Large intestine (tissue), 3 donors: ENCODE data around the gene ATOSB. TPM values are rescaled to one million over a fixed set of nuclear protein-coding genes. Genes with fewer than 3 reads are reported as not detected.

Experiments used
- DNase-seq, 2 donors: peaks; one replicate each; pipeline versions ENCODE4 v3.0.0 to v3.0.0-alpha.2; 2013
- H3K27ac ChIP-seq: one replicate; pipeline ENCODE4 v1.5.1; 2013; ENCODE audit warnings: low read length
- H3K27me3 ChIP-seq: 2 replicates; pipeline ENCODE4 v1.6.1; 2013; ENCODE audit warnings: low read length; ENCODE audit not compliant: control insufficient read depth, insufficient read depth
- H3K36me3 ChIP-seq: 2 replicates; pipeline ENCODE4 v1.6.1; 2013; ENCODE audit warnings: low read length; ENCODE audit not compliant: control insufficient read depth, insufficient read depth
- H3K4me1 ChIP-seq: one replicate; pipeline ENCODE4 v1.6.1; 2013; ENCODE audit warnings: low read length; ENCODE audit not compliant: control insufficient read depth, insufficient read depth
- H3K4me3 ChIP-seq: one replicate; pipeline ENCODE4 v1.5.1; 2013; ENCODE audit warnings: low read length
- H3K9me3 ChIP-seq: one replicate; pipeline ENCODE4 v1.6.1; 2013; ENCODE audit warnings: mild to moderate bottlenecking, low read depth, low read length, moderate library complexity; ENCODE audit not compliant: control insufficient read depth
- WGBS: methylation state at CpG from one replicate; pipeline ENCODE4 v1.1.5; 2013; ENCODE audit warnings: low lambda C conversion rate; ENCODE audit not compliant: insufficient coverage; 5-methylcytosine and 5-hydroxymethylcytosine counted together
- polyA plus RNA-seq: library from polyadenylated mRNA; unstranded; fragments of 120-200 nt; gene quantifications from one replicate; pipeline ENCODE4 v1.2.1, GENCODE V29; 2013

The ATOSB gene
- polyA plus RNA-seq, 1 donor, result 11.4 TPM

DNA sequence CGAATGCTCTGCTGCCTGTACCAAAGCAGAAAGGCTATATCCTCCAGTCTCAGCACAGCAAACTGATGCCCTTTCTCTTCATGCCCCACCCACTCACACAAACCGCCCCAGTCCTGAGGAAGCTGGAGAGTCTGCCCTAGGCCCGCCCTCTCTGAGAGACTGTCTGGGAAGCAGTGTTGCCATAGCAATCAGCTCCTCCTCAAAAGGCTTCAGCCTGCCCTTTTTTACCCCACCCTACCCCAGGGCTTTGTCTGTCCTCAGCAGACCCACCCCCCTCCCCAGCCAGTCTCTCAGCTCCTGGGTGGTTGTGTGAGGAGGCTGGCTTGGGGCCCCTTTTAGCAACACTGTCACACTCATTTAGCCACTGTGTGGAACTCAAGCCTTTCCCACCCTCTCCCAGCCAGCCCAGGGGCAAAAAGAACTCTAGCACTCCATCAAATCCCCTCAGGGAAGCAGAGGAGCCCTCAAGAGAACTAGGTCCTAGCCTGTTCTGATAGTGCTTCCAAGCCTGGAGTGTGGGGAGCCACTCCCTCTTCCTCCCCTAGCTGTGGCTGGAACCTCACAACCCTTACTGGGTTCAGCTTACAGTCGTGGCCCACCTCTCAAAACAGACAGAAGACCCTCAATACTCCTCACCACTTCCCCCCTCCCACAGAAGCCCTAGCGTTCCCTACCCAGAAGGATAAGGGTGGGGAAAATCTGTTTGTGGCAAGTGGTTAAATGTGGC is 1.4 kb downstream of the ATOSB start:
- Histone ChIP-seq H3K36me3 (no peaks in the 10 kb centered on the region), H3K27me3 (no peaks in the 10 kb centered on the region), H3K27ac (peak overlapping the region; percentile 87), H3K9me3 (no peaks in the 10 kb centered on the region), H3K4me3 (peak overlapping the region; percentile 78), H3K4me1 (peaks cover 33% of the 10 kb centered on the region)
- WGBS, result 0% methylated on average over 1 of the region's 5 CpGs
- DNase-seq, result peak; percentile 77 to 83

DNA sequence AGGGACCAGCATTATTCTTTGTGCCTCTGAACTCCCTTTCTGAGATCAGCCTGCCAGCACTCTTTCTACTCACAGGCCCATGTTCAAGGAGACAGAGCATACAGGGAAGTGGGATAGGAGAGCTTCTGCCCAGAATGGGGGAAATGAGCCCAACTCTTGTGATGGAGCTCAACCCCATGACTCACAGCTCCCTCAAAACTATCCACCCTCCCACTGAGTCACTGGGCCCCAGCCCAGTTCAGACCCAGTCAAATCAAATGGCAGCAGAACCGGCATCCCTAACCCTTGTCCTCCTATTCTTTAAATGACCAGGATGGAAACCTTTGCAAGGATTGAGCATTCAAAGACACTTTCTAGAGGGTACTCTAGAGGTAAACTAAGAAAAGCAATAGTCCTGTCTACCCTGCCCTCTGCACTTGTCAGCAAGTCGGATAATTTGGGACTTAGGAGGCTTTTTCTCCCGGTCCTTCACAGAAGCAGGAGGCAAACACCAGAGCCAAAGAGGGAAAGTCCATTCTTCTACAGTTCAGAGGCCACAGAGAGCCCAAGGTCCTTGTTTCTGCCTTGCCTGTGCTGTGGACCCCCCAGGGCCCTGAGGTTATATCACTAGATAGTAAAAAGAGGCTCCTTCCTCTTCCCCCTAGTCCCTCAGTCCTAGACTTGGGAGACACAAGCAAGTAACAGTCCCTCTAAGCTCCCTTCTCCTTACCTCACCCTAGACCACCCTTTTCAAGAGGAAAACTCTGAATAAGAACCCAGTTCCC is 3.2 kb downstream of the ATOSB start:
- Histone ChIP-seq H3K4me1 (peaks cover 33% of the 10 kb centered on the region), H3K4me3 (no peak overlapping the region), H3K27me3 (no peaks in the 10 kb centered on the region), H3K9me3 (no peaks in the 10 kb centered on the region), H3K27ac (peak overlapping the region; percentile 47), H3K36me3 (peaks cover 9% of the 10 kb centered on the region)
- WGBS, result no CpG with 5 or more reads among the region's 3 CpGs
- DNase-seq, result no peak

DNA sequence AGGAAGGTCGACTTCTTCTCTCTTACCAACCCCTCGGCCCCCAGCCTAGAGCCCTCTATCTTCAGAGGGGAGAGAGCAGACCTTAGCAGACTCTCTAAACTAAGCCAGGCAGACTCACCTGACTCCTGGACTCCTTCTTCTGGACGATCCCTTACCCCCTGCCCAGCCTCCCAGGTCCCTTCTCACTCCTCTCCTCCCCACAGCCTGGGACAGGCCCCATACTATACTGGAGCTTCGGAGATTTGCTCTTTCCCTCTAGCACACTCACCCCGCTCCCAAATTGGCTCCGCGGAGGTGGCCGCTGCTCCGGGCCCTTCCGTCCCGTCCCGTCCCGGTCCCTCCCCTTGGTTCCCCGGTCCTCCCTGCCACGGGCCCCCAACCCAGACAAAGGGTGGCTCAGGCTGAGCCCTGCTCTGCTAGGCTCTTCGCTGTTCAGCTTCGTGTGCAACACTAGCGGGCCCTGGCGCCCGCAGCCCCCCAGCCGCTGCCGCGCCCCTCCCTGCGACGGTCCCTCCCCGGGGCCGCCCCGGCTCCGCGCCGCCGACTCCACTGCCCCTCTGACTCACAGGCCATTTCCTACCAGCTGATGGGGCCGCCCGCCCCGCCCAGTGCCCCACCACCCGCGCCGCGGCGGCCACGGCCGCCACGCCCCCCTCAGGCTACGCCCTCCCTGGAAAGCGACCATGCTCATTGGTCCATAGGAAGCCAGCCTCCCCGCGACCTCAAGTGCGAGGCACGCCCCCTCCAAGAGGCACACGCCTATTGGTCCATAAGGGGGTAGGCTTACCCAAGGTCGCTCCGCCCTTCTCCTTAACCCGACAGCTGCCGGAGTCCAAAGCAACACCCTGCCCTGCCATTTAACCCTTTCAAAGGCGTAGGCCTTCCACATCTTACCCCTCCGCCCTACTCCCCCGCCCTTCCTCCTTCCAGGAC is 4.4 kb downstream of the ATOSB start:
- Histone ChIP-seq H3K27me3 (no peaks in the 10 kb centered on the region), H3K4me1 (peaks cover 29% of the 10 kb centered on the region), H3K27ac (peak overlapping the region; percentile 81), H3K36me3 (peaks cover 20% of the 10 kb centered on the region), H3K9me3 (no peaks in the 10 kb centered on the region), H3K4me3 (peak overlapping the region; percentile 92)
- peak; percentile 98 to 99 for DNase-seq
- no CpG with 5 or more reads among the region's 57 CpGs for WGBS

DNA sequence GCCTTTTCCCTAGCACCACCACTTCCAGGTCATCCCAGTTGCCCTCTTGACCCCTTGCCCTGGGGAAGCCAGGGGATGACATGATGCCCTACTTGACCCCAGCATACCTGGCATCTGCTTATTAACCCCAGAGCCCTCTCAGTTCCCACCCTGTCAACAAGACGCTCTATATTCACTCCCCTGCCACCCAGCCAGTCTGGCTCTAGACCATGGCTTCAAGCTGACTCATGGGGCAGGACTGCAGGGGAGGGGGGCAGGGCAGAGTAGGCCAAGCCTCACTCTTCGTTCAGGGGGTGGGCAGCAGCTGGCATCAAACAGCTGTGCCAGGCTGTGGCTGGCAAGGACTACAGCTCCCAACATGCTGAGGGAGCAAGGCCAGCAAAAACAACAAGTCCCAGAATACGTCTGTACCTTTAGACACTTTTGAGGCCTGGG is 5.3 kb downstream of the ATOSB start:
- WGBS, result no CpG with 5 or more reads among the region's 3 CpGs
- Histone ChIP-seq H3K4me1 (peaks cover 29% of the 10 kb centered on the region), H3K4me3 (no peak overlapping the region), H3K36me3 (peaks cover 29% of the 10 kb centered on the region), H3K9me3 (no peaks in the 10 kb centered on the region), H3K27me3 (no peaks in the 10 kb centered on the region), H3K27ac (no peak overlapping the region)
- no peak for DNase-seq

DNA sequence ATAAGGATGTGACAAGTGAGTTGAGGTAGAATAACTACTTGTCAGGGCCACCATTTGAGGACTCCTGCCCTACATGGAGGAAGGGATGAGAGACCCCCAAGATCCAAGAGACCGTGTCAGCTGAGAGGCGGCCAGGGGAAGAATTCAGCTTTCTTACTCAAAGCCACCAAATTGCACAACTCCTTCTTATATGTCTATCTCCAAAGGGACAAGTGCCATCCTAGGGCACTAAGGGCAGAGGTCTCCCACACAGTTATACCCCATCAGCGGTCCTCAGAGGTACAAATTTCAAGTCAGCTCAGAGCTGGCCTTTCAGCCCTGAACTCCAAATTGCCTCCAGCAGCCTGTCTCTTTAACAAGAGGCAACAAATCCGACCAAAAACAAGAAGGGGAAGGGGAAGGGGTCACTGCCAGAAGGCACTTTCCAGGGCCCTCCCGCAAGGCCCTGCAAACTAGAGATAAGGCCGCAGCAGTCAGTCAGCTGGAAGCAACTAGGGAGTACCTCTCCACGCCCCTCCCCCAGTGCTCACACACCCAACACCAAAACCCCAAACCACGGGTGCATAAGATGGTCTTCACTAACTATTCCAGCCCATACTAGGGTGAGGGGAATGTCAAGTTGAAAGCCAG is 6.6 kb downstream of the ATOSB start:
- no peak for DNase-seq
- Histone ChIP-seq H3K36me3 (peaks cover 39% of the 10 kb centered on the region), H3K27me3 (no peaks in the 10 kb centered on the region), H3K9me3 (no peaks in the 10 kb centered on the region), H3K4me1 (peaks cover 20% of the 10 kb centered on the region), H3K4me3 (no peak overlapping the region), H3K27ac (no peak overlapping the region)
- WGBS, result no CpG with 5 or more reads among the region's 8 CpGs

DNA sequence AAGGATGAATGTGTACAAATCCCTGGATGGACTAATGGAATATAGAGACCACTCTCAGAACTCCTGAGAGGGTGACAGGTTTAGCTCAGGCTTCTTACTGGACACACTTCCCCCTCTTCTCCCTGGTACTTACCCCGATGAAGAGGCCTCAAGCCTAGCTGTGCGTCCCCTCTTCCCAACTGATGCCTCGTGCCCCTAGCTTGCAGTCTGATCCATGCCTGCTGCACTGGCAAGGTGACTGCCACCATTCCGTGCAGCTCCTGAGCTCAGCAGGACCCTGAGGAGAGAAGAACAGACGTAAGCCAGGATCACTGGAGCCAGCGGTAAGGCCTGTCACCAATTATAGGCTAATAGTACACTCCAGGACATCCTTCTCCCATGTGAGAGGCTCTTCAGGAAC is 7.2 kb downstream of the ATOSB start:
- DNase-seq, result no peak

DNA sequence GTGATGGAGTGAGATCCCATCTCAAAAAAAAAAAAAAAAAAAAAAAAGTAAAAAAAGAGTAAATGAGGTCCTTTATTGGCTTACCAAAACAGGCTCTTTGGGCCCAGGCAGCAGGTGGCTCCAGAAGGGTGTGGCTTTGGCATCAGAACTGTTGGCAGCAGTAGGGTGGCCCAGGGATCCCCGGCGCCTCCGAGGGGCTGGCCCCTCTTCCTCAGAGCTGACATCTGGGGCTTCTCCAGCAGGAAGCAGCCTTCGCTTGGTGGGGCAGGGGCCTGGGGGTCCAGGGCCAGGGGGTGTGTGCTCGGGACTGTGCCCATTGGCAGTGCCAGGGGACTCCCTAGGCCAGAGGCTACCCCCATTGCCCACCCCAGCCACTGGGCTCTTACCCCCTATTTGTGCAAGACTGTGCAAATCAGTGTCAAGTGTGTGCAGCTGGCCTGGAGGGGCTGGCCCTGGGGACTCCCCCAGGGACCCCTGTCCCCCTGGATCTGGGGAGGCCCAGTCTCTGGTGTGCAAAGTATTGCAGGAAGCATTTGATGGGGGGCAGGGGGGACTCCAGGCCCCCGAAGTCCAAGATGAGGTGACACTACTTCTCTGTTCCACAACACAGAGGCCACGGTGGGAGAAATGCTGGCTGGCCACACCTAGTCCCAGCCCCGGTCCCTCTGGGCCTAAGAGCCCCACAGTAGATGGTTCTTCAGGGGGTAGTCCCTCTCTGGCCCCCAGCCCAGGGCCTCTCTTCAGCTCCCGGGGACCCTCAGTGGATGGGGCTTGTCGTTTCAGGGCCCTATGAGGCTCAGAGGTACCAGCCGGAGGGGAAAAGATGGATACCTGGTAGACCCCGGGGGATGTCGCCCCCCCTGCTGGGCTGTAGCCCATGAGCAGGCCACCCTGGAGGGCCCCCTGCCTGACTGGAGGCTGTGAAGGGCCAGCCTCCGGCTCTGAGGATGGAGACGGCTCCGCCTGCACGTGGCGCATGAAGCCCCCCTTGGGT is 8.1 kb downstream of the ATOSB start:
- Histone ChIP-seq H3K9me3 (no peaks in the 10 kb centered on the region), H3K36me3 (peaks cover 39% of the 10 kb centered on the region)
- no peak for DNase-seq

More for the DNA sequence above, 7.2 kb downstream of the ATOSB start:
- H3K36me3 ChIP-seq, result peaks cover 39% of the 10 kb centered on the region
- no peaks in the 10 kb centered on the region for H3K9me3 ChIP-seq
- no peaks in the 10 kb centered on the region for H3K27me3 ChIP-seq
- H3K4me1 ChIP-seq, result peaks cover 19% of the 10 kb centered on the region
- no peak overlapping the region for H3K4me3 ChIP-seq
- no peak overlapping the region for H3K27ac ChIP-seq
- 100% methylated on average over 1 of the region's 6 CpGs for WGBS

DNA sequence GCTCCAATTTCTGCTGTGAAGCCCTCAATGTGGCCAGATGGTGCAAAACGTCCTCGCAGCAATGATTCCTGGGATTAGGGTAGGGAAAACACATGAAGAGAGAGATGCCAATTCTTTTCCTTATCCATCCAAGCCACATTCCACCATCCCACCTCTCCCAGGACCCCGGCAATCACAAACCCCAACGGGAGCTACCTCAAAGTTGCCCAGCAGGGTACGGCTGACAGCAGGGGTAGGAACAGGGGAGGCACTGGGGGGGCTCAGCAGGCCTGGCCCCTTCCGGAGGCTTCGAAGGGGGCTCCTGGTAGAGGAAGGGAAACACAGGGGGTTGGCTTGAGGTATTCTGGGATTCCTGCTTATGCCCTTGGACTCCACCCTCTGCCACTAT is 9.3 kb downstream of the ATOSB start:
- peaks cover 23% of the 10 kb centered on the region for H3K4me1 ChIP-seq
- DNase-seq, result no peak
- no peaks in the 10 kb centered on the region for H3K9me3 ChIP-seq
- H3K4me3 ChIP-seq, result no peak overlapping the region
- H3K27ac ChIP-seq, result no peak overlapping the region
- no peaks in the 10 kb centered on the region for H3K27me3 ChIP-seq
- peaks cover 44% of the 10 kb centered on the region for H3K36me3 ChIP-seq
- no CpG with 5 or more reads among the region's 7 CpGs for WGBS

More for the DNA sequence above, 8.1 kb downstream of the ATOSB start:
- Histone ChIP-seq H3K27me3 (no peaks in the 10 kb centered on the region), H3K4me3 (no peak overlapping the region), H3K27ac (no peak overlapping the region), H3K4me1 (peaks cover 20% of the 10 kb centered on the region)
- no CpG with 5 or more reads among the region's 18 CpGs for WGBS
